IPS-20b (cell line): ENCODE data around the gene CHD5.

Experiments
- H3K27ac ChIP-seq: one replicate; pipeline ENCODE4 v1.5.1; 2013; ENCODE audit warnings: low read length
- H3K27me3 ChIP-seq: 2 replicates; pipeline ENCODE4 v1.6.1; 2013; ENCODE audit warnings: mild to moderate bottlenecking, low read length, inconsistent platforms; ENCODE audit not compliant: insufficient read depth
- H3K36me3 ChIP-seq: 2 replicates; pipeline ENCODE4 v1.6.1; 2013; ENCODE audit warnings: low read depth, mild to moderate bottlenecking, inconsistent platforms, low read length, moderate library complexity; ENCODE audit not compliant: insufficient read depth
- H3K4me1 ChIP-seq: 2 replicates; pipeline ENCODE4 v1.6.1; 2013; ENCODE audit warnings: mild to moderate bottlenecking, control low read depth, inconsistent platforms, low read length, moderate library complexity; ENCODE audit not compliant: insufficient read depth
- H3K4me3 ChIP-seq: 2 replicates; pipeline ENCODE4 v1.5.1; 2013; ENCODE audit warnings: mild to moderate bottlenecking, low read length, inconsistent platforms
- H3K9ac ChIP-seq: 2 replicates; pipeline ENCODE4 v1.6.1; 2013; ENCODE audit warnings: low read depth, mild to moderate bottlenecking, inconsistent platforms, low read length, moderate library complexity
- H3K9me3 ChIP-seq: 2 replicates; pipeline ENCODE4 v1.6.1; 2013; ENCODE audit warnings: mild to moderate bottlenecking, low read depth, low read length, inconsistent platforms; ENCODE audit not compliant: insufficient read depth

Gene CHD5

GRCh38 chr1:6180707-6181311 lies 688 bp upstream of the CHD5 start:
- Histone ChIP-seq H3K27me3 (peaks cover 80% of the 10 kb centered on the region), H3K27ac (no peak overlapping the region), H3K4me1 (peaks cover 7% of the 10 kb centered on the region), H3K36me3 (peaks cover 16% of the 10 kb centered on the region), H3K9me3 (no peaks in the 10 kb centered on the region), H3K4me3 (peak overlapping the region; percentile 45; the same call in 1 of the 2 replicates), H3K9ac (no peak overlapping the region)

- Histone ChIP-seq H3K9me3 (no peaks in the 10 kb centered on the region; the same call in none of the 2 replicates), H3K27me3 (peaks cover 86% of the 10 kb centered on the region), H3K4me3 (no peak overlapping the region; the same call in 1 of the 2 replicates), H3K27ac (no peak overlapping the region), H3K4me1 (peaks cover 7% of the 10 kb centered on the region), H3K9ac (no peak overlapping the region), H3K36me3 (peaks cover 4% of the 10 kb centered on the region)
These were observed 451 bp downstream of the CHD5 start for GRCh38 chr1:6179564-6180175.

- Histone ChIP-seq H3K4me1 (peaks cover 7% of the 10 kb centered on the region), H3K4me3 (peak overlapping the region; percentile 33; the same call in 1 of the 2 replicates), H3K36me3 (no peaks in the 10 kb centered on the region), H3K9ac (no peak overlapping the region), H3K27me3 (peaks cover 85% of the 10 kb centered on the region), H3K27ac (no peak overlapping the region), H3K9me3 (no peaks in the 10 kb centered on the region; the same call in none of the 2 replicates)
These were observed 1.2 kb downstream of the CHD5 start for GRCh38 chr1:6178751-6179563.

GRCh38 chr1:6177681-6178380 lies 2.3 kb downstream of the CHD5 start:
- H3K4me3 ChIP-seq: no peak overlapping the region
- peaks cover 3% of the 10 kb centered on the region; the same call in 1 of the 2 replicates for H3K4me1 ChIP-seq
- H3K36me3 ChIP-seq: no peaks in the 10 kb centered on the region
- no peak overlapping the region for H3K9ac ChIP-seq
- peaks cover 74% of the 10 kb centered on the region for H3K27me3 ChIP-seq
- no peak overlapping the region for H3K27ac ChIP-seq
- H3K9me3 ChIP-seq: no peaks in the 10 kb centered on the region; the same call in none of the 2 replicates

GRCh38 chr1:6176779-6177178 lies 3.3 kb downstream of the CHD5 start:
- H3K36me3 ChIP-seq: no peaks in the 10 kb centered on the region
- peaks cover 3% of the 10 kb centered on the region; the same call in 1 of the 2 replicates for H3K4me1 ChIP-seq
- peaks cover 63% of the 10 kb centered on the region for H3K27me3 ChIP-seq
- H3K4me3 ChIP-seq: no peak overlapping the region
- no peaks in the 10 kb centered on the region; the same call in none of the 2 replicates for H3K9me3 ChIP-seq
- no peak overlapping the region for H3K27ac ChIP-seq
- H3K9ac ChIP-seq: no peak overlapping the region

- no peaks in the 10 kb centered on the region; the same call in none of the 2 replicates for H3K9me3 ChIP-seq
- peaks cover 49% of the 10 kb centered on the region for H3K27me3 ChIP-seq
- H3K4me1 ChIP-seq: no peaks in the 10 kb centered on the region
- no peak overlapping the region for H3K4me3 ChIP-seq
- no peak overlapping the region for H3K9ac ChIP-seq
- no peaks in the 10 kb centered on the region for H3K36me3 ChIP-seq
- H3K27ac ChIP-seq: no peak overlapping the region
These were observed 4.7 kb downstream of the CHD5 start for GRCh38 chr1:6175411-6175828.

- no peak overlapping the region for H3K9ac ChIP-seq
- H3K27ac ChIP-seq: no peak overlapping the region
- no peaks in the 10 kb centered on the region; the same call in none of the 2 replicates for H3K9me3 ChIP-seq
- H3K27me3 ChIP-seq: peaks cover 43% of the 10 kb centered on the region
- no peak overlapping the region for H3K4me3 ChIP-seq
- H3K36me3 ChIP-seq: no peaks in the 10 kb centered on the region
- H3K4me1 ChIP-seq: no peaks in the 10 kb centered on the region
These were observed 5.3 kb downstream of the CHD5 start for GRCh38 chr1:6174621-6175410.

GRCh38 chr1:6172549-6172948 lies 7.6 kb downstream of the CHD5 start:
- no peaks in the 10 kb centered on the region for H3K4me1 ChIP-seq
- no peaks in the 10 kb centered on the region for H3K36me3 ChIP-seq
- no peaks in the 10 kb centered on the region; the same call in none of the 2 replicates for H3K9me3 ChIP-seq
- H3K27me3 ChIP-seq: peaks cover 23% of the 10 kb centered on the region
- H3K4me3 ChIP-seq: no peak overlapping the region
- no peak overlapping the region for H3K9ac ChIP-seq
- H3K27ac ChIP-seq: no peak overlapping the region

- no peaks in the 10 kb centered on the region; the same call in none of the 2 replicates for H3K9me3 ChIP-seq
- H3K4me1 ChIP-seq: no peaks in the 10 kb centered on the region
- no peaks in the 10 kb centered on the region for H3K36me3 ChIP-seq
- no peak overlapping the region for H3K4me3 ChIP-seq
- H3K9ac ChIP-seq: no peak overlapping the region
- no peak overlapping the region for H3K27ac ChIP-seq
- peaks cover 14% of the 10 kb centered on the region for H3K27me3 ChIP-seq
These were observed 8.5 kb downstream of the CHD5 start for GRCh38 chr1:6171548-6172124.

GRCh38 chr1:6170742-6171201 lies 9.3 kb downstream of the CHD5 start:
- Histone ChIP-seq H3K9ac (no peak overlapping the region), H3K36me3 (no peaks in the 10 kb centered on the region), H3K27me3 (peaks cover 6% of the 10 kb centered on the region), H3K27ac (no peak overlapping the region), H3K4me1 (no peaks in the 10 kb centered on the region), H3K9me3 (no peaks in the 10 kb centered on the region; the same call in none of the 2 replicates), H3K4me3 (no peak overlapping the region)
